Mesothelial cell of epicardium (in vitro differentiated cells): Measurements from ENCODE around the gene USP22. TPM values are rescaled to one million over a fixed set of nuclear protein-coding genes. Genes with fewer than 3 reads are reported as not detected.

Experiments used
- DNase-seq, 2 experiments: peaks; one replicate each; pipeline ENCODE4 v3.0.0; 2021; ENCODE audit warnings: low spot score in 2 of 2; ENCODE audit not compliant: unreplicated experiment in 2 of 2
- H3K27ac Mint-ChIP-seq: 2 replicates; pipeline ENCODE4 v1.8.0; 2021; ENCODE audit warnings: mixed read lengths
- H3K27me3 Mint-ChIP-seq: 2 replicates; pipeline ENCODE4 v1.8.0; 2021; ENCODE audit warnings: low read depth, mixed read lengths
- H3K36me3 Mint-ChIP-seq: 2 replicates; pipeline ENCODE4 v1.8.0; 2021; ENCODE audit warnings: mixed read lengths
- H3K4me1 Mint-ChIP-seq: 2 replicates; pipeline ENCODE4 v1.8.0; 2021; ENCODE audit warnings: mixed read lengths
- H3K4me3 Mint-ChIP-seq: 2 replicates; pipeline ENCODE4 v1.8.0; 2021; ENCODE audit warnings: mild to moderate bottlenecking, moderate library complexity, mixed read lengths
- H3K9me3 Mint-ChIP-seq: 2 replicates; pipeline ENCODE4 v1.8.0; 2021; ENCODE audit warnings: mixed read lengths
- total RNA-seq: library from RNA; stranded (reverse); gene quantifications from 3 replicates; pipeline ENCODE4 v1.2.1, GENCODE V29; 2021
- TF ChIP-seq, protein P1 (sequence below): fragments of 200-600 bp; sonication (generic); IDR thresholded peaks from one replicate; pipeline ENCODE4 v1.5.0; 2021; ENCODE audit warnings: antibody characterized with exemption; ENCODE audit not compliant: unreplicated experiment

USP22 gene
- total RNA-seq, 1 donor from 2014 or later = 348 TPM

DNA sequence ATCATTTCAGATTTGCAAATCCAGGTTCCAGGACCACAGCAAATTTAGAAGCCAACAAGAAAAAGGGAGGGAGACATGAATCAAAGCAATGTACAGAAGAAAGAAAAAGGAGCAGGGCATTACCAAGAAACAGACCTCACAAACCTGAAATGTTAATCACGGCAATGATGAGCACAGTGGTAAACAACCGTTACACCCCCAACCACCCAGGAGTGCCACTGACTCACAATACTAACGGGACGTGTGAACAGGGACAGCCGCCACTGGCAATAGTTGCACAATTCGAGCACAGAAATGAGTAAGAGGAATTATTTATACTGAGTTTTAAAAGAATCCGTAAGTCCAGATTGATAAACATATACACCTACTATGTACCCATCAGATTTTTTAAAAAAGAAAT, 13.8 kb downstream of the USP22 start:
- Mint-ChIP-seq H3K27ac (peak overlapping the region; percentile 72), H3K4me1 (peaks cover 42% of the 10 kb centered on the region), H3K27me3 (no peaks in the 10 kb centered on the region), H3K4me3 (no peak overlapping the region), H3K9me3 (no peaks in the 10 kb centered on the region), H3K36me3 (peaks cover 12% of the 10 kb centered on the region)
- no peak for DNase-seq
- TF ChIP-seq, protein P1, sequence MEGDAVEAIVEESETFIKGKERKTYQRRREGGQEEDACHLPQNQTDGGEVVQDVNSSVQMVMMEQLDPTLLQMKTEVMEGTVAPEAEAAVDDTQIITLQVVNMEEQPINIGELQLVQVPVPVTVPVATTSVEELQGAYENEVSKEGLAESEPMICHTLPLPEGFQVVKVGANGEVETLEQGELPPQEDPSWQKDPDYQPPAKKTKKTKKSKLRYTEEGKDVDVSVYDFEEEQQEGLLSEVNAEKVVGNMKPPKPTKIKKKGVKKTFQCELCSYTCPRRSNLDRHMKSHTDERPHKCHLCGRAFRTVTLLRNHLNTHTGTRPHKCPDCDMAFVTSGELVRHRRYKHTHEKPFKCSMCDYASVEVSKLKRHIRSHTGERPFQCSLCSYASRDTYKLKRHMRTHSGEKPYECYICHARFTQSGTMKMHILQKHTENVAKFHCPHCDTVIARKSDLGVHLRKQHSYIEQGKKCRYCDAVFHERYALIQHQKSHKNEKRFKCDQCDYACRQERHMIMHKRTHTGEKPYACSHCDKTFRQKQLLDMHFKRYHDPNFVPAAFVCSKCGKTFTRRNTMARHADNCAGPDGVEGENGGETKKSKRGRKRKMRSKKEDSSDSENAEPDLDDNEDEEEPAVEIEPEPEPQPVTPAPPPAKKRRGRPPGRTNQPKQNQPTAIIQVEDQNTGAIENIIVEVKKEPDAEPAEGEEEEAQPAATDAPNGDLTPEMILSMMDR = no peak

DNA sequence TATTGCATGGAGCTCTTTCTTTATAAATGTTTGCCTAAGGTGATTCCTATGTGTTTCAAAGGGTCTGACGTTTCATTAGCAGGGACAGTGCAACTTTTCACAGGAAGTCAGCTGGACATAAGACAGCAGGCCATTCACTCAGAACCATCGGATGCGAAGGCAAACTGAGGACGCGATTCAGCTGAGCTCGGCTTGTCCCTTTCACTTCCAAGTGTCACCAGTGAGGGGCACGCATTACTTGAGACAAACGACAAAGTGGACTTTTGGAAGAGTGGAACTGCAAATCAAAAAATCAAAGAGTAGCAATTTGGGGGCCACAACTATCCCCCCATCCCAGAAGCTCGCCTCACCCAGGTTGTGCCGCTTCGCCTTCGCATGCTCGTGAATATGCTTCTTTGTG, 14.6 kb downstream of the USP22 start:
- Mint-ChIP-seq H3K36me3 (peaks cover 15% of the 10 kb centered on the region), H3K4me3 (no peak overlapping the region), H3K4me1 (peaks cover 39% of the 10 kb centered on the region), H3K27me3 (no peaks in the 10 kb centered on the region), H3K27ac (peak overlapping the region; percentile 72), H3K9me3 (no peaks in the 10 kb centered on the region)
- no peak for DNase-seq
- TF ChIP-seq, protein P1 = no peak

GRCh38 chr17:21027031-21027430, 15.8 kb downstream of the USP22 start:
- TF ChIP-seq, protein P1 = no peak
- no peaks in the 10 kb centered on the region for H3K27me3 Mint-ChIP-seq
- DNase-seq = no peak
- no peak overlapping the region for H3K4me3 Mint-ChIP-seq
- peaks cover 20% of the 10 kb centered on the region for H3K36me3 Mint-ChIP-seq
- H3K27ac Mint-ChIP-seq = no peak overlapping the region
- H3K4me1 Mint-ChIP-seq = peaks cover 34% of the 10 kb centered on the region
- H3K9me3 Mint-ChIP-seq = no peaks in the 10 kb centered on the region

DNA sequence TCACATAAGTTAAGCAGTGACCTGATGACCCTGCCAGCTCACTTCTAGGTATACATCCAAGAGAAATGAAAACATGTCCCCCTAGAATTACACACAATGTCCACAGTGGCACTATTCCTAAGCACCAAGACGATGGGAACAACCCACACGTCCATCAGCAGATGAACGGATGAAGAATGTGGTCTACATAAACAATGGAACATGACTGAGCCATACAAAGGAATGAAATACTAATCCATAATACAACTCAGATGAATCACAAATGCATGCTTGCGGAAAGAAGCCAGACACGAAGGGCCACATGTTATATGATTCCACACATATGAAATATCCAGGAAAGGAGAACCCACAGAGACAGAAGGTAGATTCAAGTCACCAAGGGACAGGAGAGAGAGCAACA, 17.4 kb downstream of the USP22 start:
- Mint-ChIP-seq H3K4me1 (peaks cover 27% of the 10 kb centered on the region), H3K36me3 (peaks cover 21% of the 10 kb centered on the region), H3K27ac (no peak overlapping the region), H3K27me3 (no peaks in the 10 kb centered on the region), H3K4me3 (no peak overlapping the region), H3K9me3 (no peaks in the 10 kb centered on the region)
- TF ChIP-seq, protein P1 = no peak
- no peak for DNase-seq

- Mint-ChIP-seq H3K36me3 (peaks cover 31% of the 10 kb centered on the region), H3K4me1 (peaks cover 14% of the 10 kb centered on the region)
- DNase-seq = no peak
Measured at GRCh38 chr17:21024024-21024423, 18.8 kb downstream of the USP22 start.

More at GRCh38 chr17:21024024-21024423, 18.8 kb downstream of the USP22 start:
- Mint-ChIP-seq H3K27ac (peak overlapping the region; percentile 18), H3K27me3 (no peaks in the 10 kb centered on the region), H3K9me3 (no peaks in the 10 kb centered on the region), H3K4me3 (no peak overlapping the region)
- TF ChIP-seq, protein P1 = no peak
